Measurements from ENCODE around the gene CEP76.

DNA sequence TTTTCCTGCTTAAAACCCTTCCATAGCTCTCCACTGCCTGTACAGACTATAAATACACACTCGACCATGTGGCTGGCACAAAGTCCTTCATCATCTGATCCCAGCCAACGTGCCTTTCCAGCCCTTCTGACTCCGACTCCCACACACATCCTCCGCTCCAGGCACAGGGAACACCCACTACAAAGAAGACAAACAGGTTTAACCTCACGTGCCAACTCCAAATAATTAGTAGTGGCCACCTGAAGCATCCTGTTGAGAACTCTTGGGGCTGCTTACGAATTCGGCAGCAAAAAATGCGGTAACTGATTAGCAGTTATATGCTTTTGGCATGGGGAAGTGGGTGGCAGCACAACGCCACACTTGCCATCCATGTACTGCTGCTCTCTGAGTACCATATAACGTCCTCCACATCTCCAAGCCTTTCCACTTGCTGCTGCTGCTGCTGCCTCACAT lies 56.7 kb downstream of the CEP76 start:
- TF ChIP-seq, protein P1, sequence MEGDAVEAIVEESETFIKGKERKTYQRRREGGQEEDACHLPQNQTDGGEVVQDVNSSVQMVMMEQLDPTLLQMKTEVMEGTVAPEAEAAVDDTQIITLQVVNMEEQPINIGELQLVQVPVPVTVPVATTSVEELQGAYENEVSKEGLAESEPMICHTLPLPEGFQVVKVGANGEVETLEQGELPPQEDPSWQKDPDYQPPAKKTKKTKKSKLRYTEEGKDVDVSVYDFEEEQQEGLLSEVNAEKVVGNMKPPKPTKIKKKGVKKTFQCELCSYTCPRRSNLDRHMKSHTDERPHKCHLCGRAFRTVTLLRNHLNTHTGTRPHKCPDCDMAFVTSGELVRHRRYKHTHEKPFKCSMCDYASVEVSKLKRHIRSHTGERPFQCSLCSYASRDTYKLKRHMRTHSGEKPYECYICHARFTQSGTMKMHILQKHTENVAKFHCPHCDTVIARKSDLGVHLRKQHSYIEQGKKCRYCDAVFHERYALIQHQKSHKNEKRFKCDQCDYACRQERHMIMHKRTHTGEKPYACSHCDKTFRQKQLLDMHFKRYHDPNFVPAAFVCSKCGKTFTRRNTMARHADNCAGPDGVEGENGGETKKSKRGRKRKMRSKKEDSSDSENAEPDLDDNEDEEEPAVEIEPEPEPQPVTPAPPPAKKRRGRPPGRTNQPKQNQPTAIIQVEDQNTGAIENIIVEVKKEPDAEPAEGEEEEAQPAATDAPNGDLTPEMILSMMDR (IDR thresholded peaks at IDR 0.05), result no peak
- TF ChIP-seq POLR2A (IDR thresholded peaks at IDR 0.05), result no peak
- TF ChIP-seq POLR2AphosphoS5 (IDR thresholded peaks at IDR 0.05), result peak in 1 of 4 donors; percentile 50
- peak in 1 of 4 donors; percentile 51 for TF ChIP-seq EP300 (IDR thresholded peaks at IDR 0.05)

Measured in sigmoid colon (tissue), 4 donors.